ENCODE data around the gene INHBB. TPM values are rescaled to one million over a fixed set of nuclear protein-coding genes. Genes with fewer than 3 reads are reported as not detected.
"Not testable (repeated sequence)": the region's sequence is repeated elsewhere in the genome, so short reads cannot be mapped to it uniquely, and the experiment has no call there.

The INHBB gene
- total RNA-seq, 4 donors from 2014 or later = 3.1 to 23.8 (median 13.7) TPM

DNA sequence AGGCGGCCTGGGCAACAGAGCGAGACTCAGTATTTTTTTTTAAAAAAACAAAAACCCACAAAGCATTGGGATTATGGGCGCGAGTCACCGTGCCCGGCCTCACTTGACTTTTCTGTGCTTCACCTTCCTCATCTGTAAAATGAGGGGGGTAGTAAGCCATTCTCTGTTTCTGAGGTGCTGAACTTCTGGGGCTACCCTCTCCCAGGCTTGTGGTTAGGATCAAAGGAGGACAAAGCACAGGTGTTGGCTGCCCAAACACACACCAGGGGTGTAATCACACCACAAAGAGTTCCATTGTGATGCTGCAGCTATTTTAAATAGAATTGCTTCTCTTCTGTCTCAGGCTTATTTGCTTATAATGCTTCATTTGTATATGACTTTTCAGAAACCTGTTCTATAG is 35.8 kb upstream of the INHBB start:
- intact Hi-C loops (cut with DNase I; ENCODE audit: low total_unique reads) = loop anchor here (5.0 to 10.0 kb wide), 2 partner anchors 88 to 295 kb away; partner anchors contain the start of genes EPB41L5 and TMEM185B
- H3K4me3 ChIP-seq = no peak overlapping the region

DNA sequence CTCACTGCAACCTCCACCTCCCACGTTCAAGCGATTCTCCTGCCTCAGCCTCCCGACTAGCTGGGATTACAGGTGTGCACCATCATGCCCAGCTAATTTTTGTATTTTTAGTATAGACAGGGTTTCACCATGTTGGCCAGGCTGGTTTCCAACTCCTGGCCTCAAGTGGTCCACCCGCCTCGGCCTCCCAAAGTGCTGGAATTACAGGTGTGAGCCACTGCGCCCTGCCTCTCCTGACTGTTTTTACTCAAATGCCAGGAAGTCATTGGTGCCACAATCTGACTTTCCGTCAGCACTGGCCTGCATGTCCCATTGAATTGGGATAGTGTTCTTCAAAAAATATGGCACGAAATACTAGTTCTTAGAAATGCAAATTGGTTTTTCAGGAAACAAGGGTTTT is 35.1 kb upstream of the INHBB start:
- H3K27me3 ChIP-seq, H3K9me3 ChIP-seq, DNase-seq, H3K27ac ChIP-seq, ATAC-seq, H3K4me3 ChIP-seq, H3K36me3 ChIP-seq: not testable (repeated sequence)
- peaks cover 14 to 15% of the 10 kb centered on the region in 2 donors for H3K4me1 ChIP-seq
- in situ Hi-C loops (cut with MboI; ENCODE audit: low sequenced_read_pairs in 4 of 4) (loop anchor here in 1 of 4 donors (25.0 kb wide), 1 partner anchor 199 kb away; no protein-coding TSS in a partner anchor), intact Hi-C loops (cut with DNase I; ENCODE audit: low total_unique reads) (loop anchor here (5.0 to 10.0 kb wide), 2 partner anchors 89 to 296 kb away; partner anchors contain the start of genes EPB41L5 and TMEM185B)

More for the DNA sequence above, 35.8 kb upstream of the INHBB start:
- no peak for DNase-seq
- ATAC-seq = no peak
- Histone ChIP-seq H3K36me3 (no peaks in the 10 kb centered on the region), H3K27ac (no peak overlapping the region), H3K9me3 (no peaks in the 10 kb centered on the region), H3K4me1 (peaks cover 14 to 15% of the 10 kb centered on the region in 2 donors), H3K27me3 (no peaks in the 10 kb centered on the region)
- in situ Hi-C loops (cut with MboI; ENCODE audit: low sequenced_read_pairs in 4 of 4) = loop anchor here in 1 of 4 donors (25.0 kb wide), 1 partner anchor 198 kb away; no protein-coding TSS in a partner anchor
- no peak for TF ChIP-seq POLR2A (IDR thresholded peaks at IDR 0.05)
- TF ChIP-seq, protein P1, sequence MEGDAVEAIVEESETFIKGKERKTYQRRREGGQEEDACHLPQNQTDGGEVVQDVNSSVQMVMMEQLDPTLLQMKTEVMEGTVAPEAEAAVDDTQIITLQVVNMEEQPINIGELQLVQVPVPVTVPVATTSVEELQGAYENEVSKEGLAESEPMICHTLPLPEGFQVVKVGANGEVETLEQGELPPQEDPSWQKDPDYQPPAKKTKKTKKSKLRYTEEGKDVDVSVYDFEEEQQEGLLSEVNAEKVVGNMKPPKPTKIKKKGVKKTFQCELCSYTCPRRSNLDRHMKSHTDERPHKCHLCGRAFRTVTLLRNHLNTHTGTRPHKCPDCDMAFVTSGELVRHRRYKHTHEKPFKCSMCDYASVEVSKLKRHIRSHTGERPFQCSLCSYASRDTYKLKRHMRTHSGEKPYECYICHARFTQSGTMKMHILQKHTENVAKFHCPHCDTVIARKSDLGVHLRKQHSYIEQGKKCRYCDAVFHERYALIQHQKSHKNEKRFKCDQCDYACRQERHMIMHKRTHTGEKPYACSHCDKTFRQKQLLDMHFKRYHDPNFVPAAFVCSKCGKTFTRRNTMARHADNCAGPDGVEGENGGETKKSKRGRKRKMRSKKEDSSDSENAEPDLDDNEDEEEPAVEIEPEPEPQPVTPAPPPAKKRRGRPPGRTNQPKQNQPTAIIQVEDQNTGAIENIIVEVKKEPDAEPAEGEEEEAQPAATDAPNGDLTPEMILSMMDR (IDR thresholded peaks at IDR 0.05 in 4 of 5, conservative IDR thresholded peaks at IDR 0.05 in 1 of 5) = no peak

DNA sequence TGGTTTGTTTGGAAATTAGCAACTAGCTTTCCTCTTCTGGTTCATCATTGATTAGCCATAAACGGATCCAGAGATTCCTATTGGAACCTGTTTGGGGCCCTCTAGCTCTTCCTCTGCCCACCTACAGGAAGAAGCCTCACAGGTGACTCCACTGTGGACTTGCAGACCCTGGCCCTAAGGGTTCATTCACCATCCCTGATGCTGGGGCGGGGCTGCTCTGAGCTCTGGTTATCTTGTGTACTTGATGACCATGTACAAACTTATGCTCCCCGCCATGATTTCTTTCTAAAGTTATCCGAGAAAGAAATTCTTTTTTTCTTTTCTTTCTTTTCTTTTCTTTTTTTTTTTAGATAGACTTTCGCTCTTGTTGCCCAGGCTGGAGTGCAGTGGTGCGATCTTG is 33.9 kb upstream of the INHBB start:
- intact Hi-C loops (cut with DNase I; ENCODE audit: low total_unique reads) (loop anchor here (2.0 to 10.0 kb wide), 3 partner anchors 90 to 297 kb away; partner anchors contain the start of genes EPB41L5 and TMEM185B), in situ Hi-C loops (cut with MboI; ENCODE audit: low sequenced_read_pairs in 4 of 4) (loop anchor here in 1 of 4 donors (25.0 kb wide), 1 partner anchor 200 kb away; no protein-coding TSS in a partner anchor)

DNA sequence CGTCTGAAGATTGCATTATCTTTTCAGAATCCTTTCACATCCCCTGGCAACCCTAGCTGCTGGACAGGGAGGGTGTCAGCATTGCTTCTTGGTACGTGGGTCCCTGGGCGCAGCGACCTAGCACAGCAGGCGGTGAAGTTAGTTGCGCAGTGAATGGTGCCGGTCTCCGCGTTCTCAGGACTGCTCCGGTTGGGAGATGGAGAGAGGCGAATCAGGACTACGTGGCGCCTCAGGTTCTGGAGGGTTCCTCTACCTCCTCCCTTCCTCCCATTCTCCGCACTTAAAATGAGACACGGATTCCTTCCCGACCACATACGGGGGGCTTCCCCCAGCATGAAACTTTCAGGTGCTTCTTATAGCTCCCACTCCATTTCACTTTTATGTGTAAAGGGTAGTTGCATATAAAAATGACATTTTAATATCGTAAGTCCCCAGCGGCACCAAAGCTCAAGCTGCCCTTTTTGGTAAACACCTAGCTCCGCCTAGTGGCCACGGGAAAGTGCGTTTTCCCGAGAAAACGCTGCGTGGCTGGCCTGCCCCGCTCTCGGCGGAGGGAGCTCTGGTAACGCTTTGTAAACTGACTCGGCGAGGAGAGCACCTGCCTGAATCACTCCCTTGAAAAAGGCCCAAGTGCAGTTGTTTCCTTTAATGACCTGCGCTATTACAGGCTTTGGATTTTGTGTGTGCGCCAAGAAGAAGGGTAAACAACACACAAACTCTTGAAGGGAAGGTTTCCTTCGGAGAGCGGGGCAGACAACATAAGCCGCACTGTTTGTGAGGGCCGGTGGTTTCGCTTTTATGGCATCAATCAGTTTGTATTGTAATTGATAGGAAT is 32.9 kb upstream of the INHBB start:
- peak overlapping the region; percentile 47 to 69 (median 50) for H3K4me3 ChIP-seq
- ATAC-seq = peak; percentile 86 to 92
- no peaks in the 10 kb centered on the region for H3K27me3 ChIP-seq
- DNase-seq = peak; percentile 69 to 70
- no peaks in the 10 kb centered on the region for H3K36me3 ChIP-seq
- in situ Hi-C loops (cut with MboI; ENCODE audit: low sequenced_read_pairs in 4 of 4) (loop anchor here in 1 of 4 donors (25.0 kb wide), 1 partner anchor 201 kb away; no protein-coding TSS in a partner anchor), intact Hi-C loops (cut with DNase I; ENCODE audit: low total_unique reads) (loop anchor here (1.0 to 10.0 kb wide), 5 partner anchors 60 to 298 kb away; partner anchors contain the start of genes EPB41L5 and TMEM185B)
- peak overlapping the region; percentile 58 to 73 (median 72) for H3K27ac ChIP-seq
- no peaks in the 10 kb centered on the region for H3K9me3 ChIP-seq
- H3K4me1 ChIP-seq = peaks cover 14 to 15% of the 10 kb centered on the region in 2 donors
- TF ChIP-seq POLR2A (IDR thresholded peaks at IDR 0.05) = no peak
- TF ChIP-seq, protein P1 (IDR thresholded peaks at IDR 0.05 in 4 of 5, conservative IDR thresholded peaks at IDR 0.05 in 1 of 5) = peak; percentile 82 to 91 (median 82)

More for the DNA sequence above, 33.9 kb upstream of the INHBB start:
- DNase-seq = no peak
- TF ChIP-seq, protein P1 (IDR thresholded peaks at IDR 0.05 in 4 of 5, conservative IDR thresholded peaks at IDR 0.05 in 1 of 5) = no peak
- TF ChIP-seq POLR2A (IDR thresholded peaks at IDR 0.05) = no peak
- Histone ChIP-seq H3K4me1 (peaks cover 14 to 15% of the 10 kb centered on the region in 2 donors), H3K4me3 (no peak overlapping the region), H3K27ac (no peak overlapping the region), H3K36me3 (no peaks in the 10 kb centered on the region), H3K9me3 (no peaks in the 10 kb centered on the region), H3K27me3 (no peaks in the 10 kb centered on the region)
- ATAC-seq = no peak

Measured in gastrocnemius medialis (tissue), 4 donors.